ENCODE measurements around the gene REX1BD. TPM values are rescaled to one million over a fixed set of nuclear protein-coding genes. Genes with fewer than 3 reads are reported as not detected.

REX1BD gene
- total and polyA plus RNA-seq, 2 of the 8 experiments (the other 6 are each of a cell fraction or from before 2014, with no cell fraction given): 56.8 to 62.7 TPM

DNA sequence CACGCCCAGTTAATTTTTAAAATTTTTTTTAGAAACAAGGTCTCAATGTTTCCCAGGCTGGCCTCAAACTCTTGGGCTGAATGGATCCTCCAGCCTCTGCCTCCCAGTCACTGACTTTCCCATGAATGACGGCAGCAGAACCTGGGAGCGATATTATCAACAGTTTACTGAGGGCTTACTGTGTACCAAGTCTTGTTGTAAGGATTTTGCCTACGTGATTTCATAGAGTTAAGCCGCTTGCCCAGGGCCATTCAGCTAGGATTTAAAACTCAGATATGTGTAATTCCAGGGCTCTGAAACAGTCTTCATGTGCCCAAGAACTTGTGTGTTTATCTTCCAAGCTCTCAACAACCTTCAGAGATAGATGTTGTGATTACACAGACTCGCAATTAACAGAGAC lies 37.0 kb upstream of the REX1BD start:
- POLR2A ChIA-PET (ENCODE audit: partially characterized antibody): interaction anchor here (0.9 kb wide), 1 partner anchor 14 kb away, joined by 3 read pairs; no protein-coding TSS in a partner anchor
- CTCF ChIA-PET (ENCODE audit: partially characterized antibody): interaction anchor here (0.6 to 2.1 kb wide), 10 partner anchors 13 to 624 kb away, joined by 3 to 8 read pairs (median 4); partner anchors contain the start of gene REX1BD
- Histone ChIP-seq H3K4me2 (ENCODE audit: insufficient read depth in 1 of 2, low read depth in 2 of 2, low read length in 2 of 2) (no peak overlapping the region), H2AFZ (ENCODE audit: low read length) (no peak overlapping the region), H3K27ac (ENCODE audit: low read depth, low read length) (no peak overlapping the region), H4K91ac (replicated peaks; ENCODE audit: insufficient read length, low read length) (no peak overlapping the region), H3K14ac (ENCODE audit: insufficient read length) (no peak overlapping the region), H3K9me3 (ENCODE audit: insufficient read depth in 2 of 2, low read depth in 1 of 2, low read length in 1 of 2) (no peaks in the 10 kb centered on the region), H3K79me1 (ENCODE audit: low read depth, low read length) (no peaks in the 10 kb centered on the region), H2BK5ac (ENCODE audit: low read depth, low read length) (no peak overlapping the region), H2BK15ac (ENCODE audit: low read length) (no peak overlapping the region), H2BK12ac (ENCODE audit: low read depth, low read length) (no peak overlapping the region), H3K18ac (ENCODE audit: extremely low read depth, low read length) (no peak overlapping the region), H4K8ac (ENCODE audit: extremely low read depth, insufficient read depth, low read length) (no peak overlapping the region), H4K5ac (ENCODE audit: insufficient read length, low read depth, low read length) (no peak overlapping the region), H3K4ac (replicated peaks; ENCODE audit: insufficient read length, low read depth, low read length) (no peak overlapping the region), H3K23me2 (ENCODE audit: low read depth, low read length) (no peaks in the 10 kb centered on the region), H3K9ac (replicated peaks in 1 of 4; ENCODE audit: extremely low read depth in 1 of 4, low read depth in 3 of 4, low read length in 3 of 4) (no peak overlapping the region), H3K36me3 (ENCODE audit: control insufficient read depth in 2 of 4, insufficient read depth in 4 of 4, low read length in 3 of 4) (no peaks in the 10 kb centered on the region), H3K4me1 (replicated peaks in 1 of 4; ENCODE audit: control insufficient read depth in 3 of 4, insufficient read depth in 4 of 4, low read length in 3 of 4) (no peaks in the 10 kb centered on the region), H3K27me3 (replicated peaks in 1 of 4; ENCODE audit: control insufficient read depth in 3 of 4, extremely low read depth in 1 of 4, insufficient read depth in 3 of 4, low read length in 3 of 4) (no peaks in the 10 kb centered on the region), H3K79me2 (ENCODE audit: control insufficient read depth in 1 of 2, insufficient read depth in 2 of 2, low read length in 2 of 2) (no peaks in the 10 kb centered on the region), H3K23ac (ENCODE audit: insufficient read length) (no peak overlapping the region), H2BK20ac (ENCODE audit: low read length) (no peak overlapping the region), H3K4me3 (ENCODE audit: extremely low read depth in 1 of 4, insufficient read depth in 2 of 4, low read depth in 3 of 4, low read length in 4 of 4) (no peak overlapping the region), H4K20me1 (replicated peaks in 1 of 2; ENCODE audit: control insufficient read depth in 1 of 2, insufficient read depth in 2 of 2, low read length in 2 of 2) (no peaks in the 10 kb centered on the region), H2BK120ac (replicated peaks; ENCODE audit: low read depth, low read length) (no peak overlapping the region), H2AK5ac (ENCODE audit: low read depth, low read length) (no peak overlapping the region), H3K56ac (replicated peaks; ENCODE audit: insufficient read length, low read depth, low read length) (no peak overlapping the region)
- DNase-seq (ENCODE audit: low read depth in 1 of 2, low spot score in 2 of 2): no peak
- 88% methylated on average over 6 of the region's 6 CpGs; no CpG with 5 or more reads in 1 of the 2 experiments for WGBS, 2 experiments (ENCODE audit: extremely low coverage in 1 of 2, insufficient coverage in 1 of 2, insufficient read length in 1 of 2, insufficient replicate concordance in 2 of 2, low coverage in 1 of 2, low lambda C conversion rate in 2 of 2, missing lambda C conversion rate in 1 of 2)
- no peak for FAIRE-seq
- no peak for TF ChIP-seq CHD1 (IDR thresholded peaks at IDR 0.05; ENCODE audit: low read depth, low read length)
- no peak for TF ChIP-seq CEBPB (IDR thresholded peaks at IDR 0.05; ENCODE audit: low read depth, low read length)
- TF ChIP-seq GTF2F1 (IDR thresholded peaks at IDR 0.05; ENCODE audit: borderline replicate concordance, low read depth, low read length): no peak
- TF ChIP-seq RBBP5 (IDR thresholded peaks at IDR 0.05; ENCODE audit: borderline replicate concordance, low read depth, low read length): no peak
- no peak for TF ChIP-seq SP1 (IDR thresholded peaks at IDR 0.05; ENCODE audit: low read depth, low read length)
- TF ChIP-seq, protein P1, sequence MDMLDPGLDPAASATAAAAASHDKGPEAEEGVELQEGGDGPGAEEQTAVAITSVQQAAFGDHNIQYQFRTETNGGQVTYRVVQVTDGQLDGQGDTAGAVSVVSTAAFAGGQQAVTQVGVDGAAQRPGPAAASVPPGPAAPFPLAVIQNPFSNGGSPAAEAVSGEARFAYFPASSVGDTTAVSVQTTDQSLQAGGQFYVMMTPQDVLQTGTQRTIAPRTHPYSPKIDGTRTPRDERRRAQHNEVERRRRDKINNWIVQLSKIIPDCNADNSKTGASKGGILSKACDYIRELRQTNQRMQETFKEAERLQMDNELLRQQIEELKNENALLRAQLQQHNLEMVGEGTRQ (IDR thresholded peaks at IDR 0.05; ENCODE audit: low read length): no peak
- no peak for TF ChIP-seq HDAC2 (IDR thresholded peaks at IDR 0.05; ENCODE audit: borderline replicate concordance in 1 of 2, low read depth in 2 of 2, low read length in 2 of 2)
- no peak for TF ChIP-seq CREB1 (IDR thresholded peaks at IDR 0.05)
- TF ChIP-seq, protein P2, sequence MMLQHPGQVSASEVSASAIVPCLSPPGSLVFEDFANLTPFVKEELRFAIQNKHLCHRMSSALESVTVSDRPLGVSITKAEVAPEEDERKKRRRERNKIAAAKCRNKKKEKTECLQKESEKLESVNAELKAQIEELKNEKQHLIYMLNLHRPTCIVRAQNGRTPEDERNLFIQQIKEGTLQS (IDR thresholded peaks at IDR 0.05; ENCODE audit: insufficient read depth, low read depth, low read length): no peak
- TF ChIP-seq, protein P3, sequence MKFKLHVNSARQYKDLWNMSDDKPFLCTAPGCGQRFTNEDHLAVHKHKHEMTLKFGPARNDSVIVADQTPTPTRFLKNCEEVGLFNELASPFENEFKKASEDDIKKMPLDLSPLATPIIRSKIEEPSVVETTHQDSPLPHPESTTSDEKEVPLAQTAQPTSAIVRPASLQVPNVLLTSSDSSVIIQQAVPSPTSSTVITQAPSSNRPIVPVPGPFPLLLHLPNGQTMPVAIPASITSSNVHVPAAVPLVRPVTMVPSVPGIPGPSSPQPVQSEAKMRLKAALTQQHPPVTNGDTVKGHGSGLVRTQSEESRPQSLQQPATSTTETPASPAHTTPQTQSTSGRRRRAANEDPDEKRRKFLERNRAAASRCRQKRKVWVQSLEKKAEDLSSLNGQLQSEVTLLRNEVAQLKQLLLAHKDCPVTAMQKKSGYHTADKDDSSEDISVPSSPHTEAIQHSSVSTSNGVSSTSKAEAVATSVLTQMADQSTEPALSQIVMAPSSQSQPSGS (IDR thresholded peaks at IDR 0.05; ENCODE audit: low read length): no peak
- TF ChIP-seq TAF7 (optimal IDR thresholded peaks at IDR 0.05; ENCODE audit: borderline replicate concordance, low read depth, low read length): no peak
